ENCODE data around the gene ARID1A.

DNA sequence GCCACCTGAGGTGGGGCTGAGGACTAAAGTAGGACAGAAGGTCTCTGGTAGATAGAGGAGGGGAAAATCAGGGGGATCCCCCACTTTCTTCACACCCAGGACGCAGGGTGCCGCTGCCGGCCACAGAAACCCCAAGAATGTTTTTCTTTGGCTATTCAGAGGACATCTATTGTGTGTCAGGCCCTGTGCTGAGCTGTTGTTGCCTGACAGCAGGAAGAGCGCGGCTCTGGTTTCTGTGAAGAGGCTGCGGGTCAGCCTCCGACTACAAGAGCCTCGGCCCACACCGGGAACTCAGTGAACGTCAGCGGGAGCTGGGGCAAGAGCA is 91.5 kb downstream of the ARID1A start:
- no peak for TF ChIP-seq POU5F1 (IDR thresholded peaks at IDR 0.05; ENCODE audit: low read depth, low read length)
- TF ChIP-seq POLR2A (IDR thresholded peaks at IDR 0.05; ENCODE audit: control extremely low read depth in 1 of 2, low read depth in 2 of 2, low read length in 2 of 2), result no peak
- TF ChIP-seq, protein P1, sequence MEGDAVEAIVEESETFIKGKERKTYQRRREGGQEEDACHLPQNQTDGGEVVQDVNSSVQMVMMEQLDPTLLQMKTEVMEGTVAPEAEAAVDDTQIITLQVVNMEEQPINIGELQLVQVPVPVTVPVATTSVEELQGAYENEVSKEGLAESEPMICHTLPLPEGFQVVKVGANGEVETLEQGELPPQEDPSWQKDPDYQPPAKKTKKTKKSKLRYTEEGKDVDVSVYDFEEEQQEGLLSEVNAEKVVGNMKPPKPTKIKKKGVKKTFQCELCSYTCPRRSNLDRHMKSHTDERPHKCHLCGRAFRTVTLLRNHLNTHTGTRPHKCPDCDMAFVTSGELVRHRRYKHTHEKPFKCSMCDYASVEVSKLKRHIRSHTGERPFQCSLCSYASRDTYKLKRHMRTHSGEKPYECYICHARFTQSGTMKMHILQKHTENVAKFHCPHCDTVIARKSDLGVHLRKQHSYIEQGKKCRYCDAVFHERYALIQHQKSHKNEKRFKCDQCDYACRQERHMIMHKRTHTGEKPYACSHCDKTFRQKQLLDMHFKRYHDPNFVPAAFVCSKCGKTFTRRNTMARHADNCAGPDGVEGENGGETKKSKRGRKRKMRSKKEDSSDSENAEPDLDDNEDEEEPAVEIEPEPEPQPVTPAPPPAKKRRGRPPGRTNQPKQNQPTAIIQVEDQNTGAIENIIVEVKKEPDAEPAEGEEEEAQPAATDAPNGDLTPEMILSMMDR (IDR thresholded peaks at IDR 0.05; ENCODE audit: control extremely low read depth in 1 of 3, insufficient read depth in 1 of 3, low read depth in 1 of 3, low read length in 3 of 3), result no peak

Data from H1 (cell line).